GM12878 (cell line): Measurements from ENCODE around the gene RAB13.

ENCODE experiments used
- BCL11A ChIP-seq: IDR thresholded peaks from 2 replicates; pipeline ENCODE4 v1.6.1; 2011; ENCODE audit warnings: low read depth, low read length
- ETV6 ChIP-seq, 2 experiments: fragments of 450-650 bp in 1 of 2; IDR thresholded peaks in 1 of 2; conservative IDR thresholded peaks in 1 of 2; 2 replicates each; pipeline ENCODE4 v1.6.1; 2014; ENCODE audit warnings: antibody characterized with exemption in 1 of 2, borderline replicate concordance in 1 of 2, low read depth in 1 of 2, mild to moderate bottlenecking in 1 of 2, moderate library complexity in 1 of 2
- FOXM1 ChIP-seq: IDR thresholded peaks from 2 replicates; pipeline ENCODE4 v1.6.1; 2012; ENCODE audit warnings: low read depth, mild to moderate bottlenecking, inconsistent platforms, low read length, moderate library complexity
- HCFC1 ChIP-seq: fragments of 150-350 bp; IDR thresholded peaks from 2 replicates; pipeline ENCODE4 v1.6.1; 2014; ENCODE audit warnings: low read length

DNA sequence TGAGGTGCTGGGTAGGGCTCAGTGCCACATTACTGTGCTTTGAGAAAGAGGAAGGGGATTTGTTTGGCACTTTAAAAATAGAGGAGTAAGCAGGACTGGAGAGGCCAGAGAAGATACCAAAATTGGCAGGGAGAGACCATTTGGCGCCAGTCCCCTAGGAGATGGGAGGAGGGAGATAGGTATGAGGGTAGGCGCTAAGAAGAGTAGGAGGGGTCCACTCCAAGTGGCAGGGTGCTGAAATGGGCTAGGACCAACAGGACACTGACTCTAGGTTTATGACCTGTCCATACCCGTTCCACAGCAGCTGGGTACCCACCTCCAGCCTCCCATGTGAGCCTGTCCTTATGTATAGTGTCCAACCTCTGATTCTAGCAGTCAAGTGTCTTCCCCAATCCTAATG lies 26.7 kb downstream of the RAB13 start:
- TF ChIP-seq FOXM1 (no peak), ETV6 (conservative IDR thresholded peaks at IDR 0.05 in 1 of 2, IDR thresholded peaks at IDR 0.05 in 1 of 2; ENCODE audit: borderline replicate concordance in 1 of 2, low read depth in 1 of 2) (no peak), BCL11A (no peak), HCFC1 (no peak)
